CD4-positive, alpha-beta T cell treated with Interleukin-15 for 4 hours (primary cell): ENCODE data around the gene C14orf132.

Experiments
- DNase-seq: peaks from one replicate; pipeline ENCODE4 v3.0.0-alpha.2; 2020; ENCODE audit warnings: low spot score

Gene C14orf132

GRCh38 chr14:96040828-96041371 lies 1.7 kb downstream of the C14orf132 start:
- DNase-seq = no peak

- no peak for DNase-seq
Measured at GRCh38 chr14:96042248-96042930, 3.2 kb downstream of the C14orf132 start.

- no peak for DNase-seq
Measured at GRCh38 chr14:96046630-96047029, 7.5 kb downstream of the C14orf132 start.

- no peak for DNase-seq
Measured at GRCh38 chr14:96047101-96047500, 7.9 kb downstream of the C14orf132 start.

- DNase-seq = no peak
Measured at GRCh38 chr14:96049932-96050331, 10.8 kb downstream of the C14orf132 start.

- DNase-seq = no peak
Measured at GRCh38 chr14:96050482-96050881, 11.3 kb downstream of the C14orf132 start.

GRCh38 chr14:96051231-96051630 lies 12.1 kb downstream of the C14orf132 start:
- DNase-seq = no peak

GRCh38 chr14:96051642-96052540 lies 12.7 kb downstream of the C14orf132 start:
- DNase-seq = no peak

- DNase-seq = no peak
Measured at GRCh38 chr14:96052541-96053247, 13.5 kb downstream of the C14orf132 start.

- no peak for DNase-seq
Measured at GRCh38 chr14:96053248-96053599, 14.1 kb downstream of the C14orf132 start.

GRCh38 chr14:96053600-96054381 lies 14.6 kb downstream of the C14orf132 start:
- no peak for DNase-seq

- no peak for DNase-seq
Measured at GRCh38 chr14:96054661-96055060, 15.5 kb downstream of the C14orf132 start.

GRCh38 chr14:96055065-96055752 lies 16.0 kb downstream of the C14orf132 start:
- no peak for DNase-seq

GRCh38 chr14:96055753-96056508 lies 16.8 kb downstream of the C14orf132 start:
- DNase-seq = no peak

GRCh38 chr14:96056509-96057422 lies 17.6 kb downstream of the C14orf132 start:
- no peak for DNase-seq

- DNase-seq = no peak
Measured at GRCh38 chr14:96057738-96058137, 18.6 kb downstream of the C14orf132 start.

- no peak for DNase-seq
Measured at GRCh38 chr14:96058576-96059200, 19.5 kb downstream of the C14orf132 start.

GRCh38 chr14:96059519-96060135 lies 20.5 kb downstream of the C14orf132 start:
- no peak for DNase-seq
